SK-N-SH (cell line): Measurements from ENCODE around the gene RRBP1. TPM values are rescaled to one million over a fixed set of nuclear protein-coding genes. Genes with fewer than 3 reads are reported as not detected.

ENCODE experiments used
- CTCF ChIA-PET: fragments of 300-600, 350-600 bp; formaldehyde crosslinking; extraction: SDS; loops from one replicate; lab custom pipeline; 2021; lab: Yijun Ruan, JAX
- POLR2A ChIA-PET: fragments of 350-600 bp; sonication (Branson Sonifier 250); formaldehyde crosslinking; extraction: SDS; loops from one replicate; lab custom pipeline; 2020; ENCODE audit warnings: antibody characterized with exemption, inconsistent platforms; lab: Yijun Ruan, JAX
- DNase-seq: peaks from one replicate; pipeline ENCODE4 v3.0.0; 2012
- H2AFZ ChIP-seq: fragments of 200-600 bp; sonication (generic); 2 replicates; pipeline ENCODE4 v1.8.1; 2016; ENCODE audit warnings: antibody characterized with exemption, mild to moderate bottlenecking, low read depth
- H3F3A ChIP-seq: fragments of 200-600 bp; sonication (generic); replicated peaks from 2 replicates; pipeline ENCODE3; 2016; ENCODE audit warnings: antibody characterized with exemption, mild to moderate bottlenecking; ENCODE audit not compliant: insufficient read depth
- H3K27ac ChIP-seq, 2 experiments: fragments of 200-500 bp in 1 of 2; fragments of 200-600 bp in 1 of 2; sonication (Bioruptor generic) in 1 of 2; sonication (generic), shearing (Covaris generic) in 1 of 2; 2 replicates each; pipeline versions ENCODE4 v1.5.1 to v1.6.1; 2014 to 2016; ENCODE audit warnings: low read depth in 2 of 2, inconsistent platforms in 1 of 2, low read length in 1 of 2, mild to moderate bottlenecking in 1 of 2, mixed read lengths in 1 of 2
- H3K27me3 ChIP-seq: fragments of 200-600 bp; sonication (generic), shearing (Covaris generic); 2 replicates; pipeline ENCODE4 v1.6.1; 2016; ENCODE audit warnings: mixed run types; ENCODE audit not compliant: insufficient read depth
- H3K36me3 ChIP-seq, 2 experiments: fragments of 200-500 bp in 1 of 2; fragments of 200-600 bp in 1 of 2; sonication (Bioruptor generic) in 1 of 2; sonication (generic) in 1 of 2; replicated peaks in 1 of 2; 2 replicates each; pipeline versions ENCODE3 to v1.5.1; 2014 to 2016; ENCODE audit warnings: low read length in 1 of 2, mild to moderate bottlenecking in 1 of 2; ENCODE audit not compliant: insufficient read depth in 2 of 2, control insufficient read depth in 1 of 2
- H3K4me1 ChIP-seq, 2 experiments: fragments of 200-500 bp in 1 of 2; fragments of 200-600 bp in 1 of 2; sonication (Bioruptor generic) in 1 of 2; sonication (generic), shearing (Covaris generic) in 1 of 2; 2 replicates each; pipeline versions ENCODE4 v1.5.1 to v1.6.1; 2014 to 2016; ENCODE audit warnings: low read depth in 1 of 2, low read length in 1 of 2, mixed run types in 1 of 2; ENCODE audit not compliant: insufficient read depth in 2 of 2, control insufficient read depth in 1 of 2
- H3K4me2 ChIP-seq: fragments of 200-600 bp; sonication (generic), shearing (Covaris generic); 2 replicates; pipeline ENCODE4 v1.6.1; 2017; ENCODE audit warnings: mixed run types
- H3K4me3 ChIP-seq, 2 experiments: fragments of 200-500 bp in 1 of 2; fragments of 200-600 bp in 1 of 2; sonication (Bioruptor generic) in 1 of 2; sonication (generic), shearing (Covaris generic) in 1 of 2; 2 replicates each; pipeline versions ENCODE4 v1.5.1 to v1.8.1; 2014 to 2016; ENCODE audit warnings: low read depth in 2 of 2, inconsistent platforms in 1 of 2, low read length in 1 of 2, mild to moderate bottlenecking in 1 of 2, mixed read lengths in 1 of 2, moderate library complexity in 1 of 2
- H3K79me2 ChIP-seq: fragments of 200-600 bp; sonication (generic); 2 replicates; pipeline ENCODE4 v1.8.1; 2017; ENCODE audit warnings: mild to moderate bottlenecking; ENCODE audit not compliant: insufficient read depth
- H3K9ac ChIP-seq: fragments of 200-600 bp; sonication (generic); 2 replicates; pipeline ENCODE4 v1.6.1; 2017; ENCODE audit warnings: mixed run types
- H3K9me2 ChIP-seq: fragments of 200-600 bp; sonication (generic); 2 replicates; pipeline ENCODE4 v1.6.1; 2017; ENCODE audit warnings: mixed run types
- H3K9me3 ChIP-seq: fragments of 200-600 bp; sonication (generic); 2 replicates; pipeline ENCODE4 v1.6.1; 2017; ENCODE audit warnings: mixed run types, mild to moderate bottlenecking, moderate library complexity
- H4K20me1 ChIP-seq: fragments of 200-600 bp; sonication (generic); 2 replicates; pipeline ENCODE4 v1.6.1; 2017; ENCODE audit warnings: mild to moderate bottlenecking, mixed run types; ENCODE audit not compliant: insufficient read depth
- CHD2 ChIP-seq: fragments of 150-350 bp; IDR thresholded peaks from 2 replicates; pipeline ENCODE4 v1.6.1; 2018; ENCODE audit warnings: low read length; ENCODE audit not compliant: partially characterized antibody
- ELF1 ChIP-seq: IDR thresholded peaks from 2 replicates; pipeline ENCODE4 v1.4.0; 2012
- FOXJ3 ChIP-seq: sonication (generic); formaldehyde crosslinking; IDR thresholded peaks from 2 replicates; pipeline ENCODE4 v1.5.1; 2020; ENCODE audit warnings: mild to moderate bottlenecking, missing genetic modification reagents
- FOXM1 ChIP-seq: IDR thresholded peaks from 2 replicates; pipeline ENCODE4 v1.4.0; 2012; ENCODE audit warnings: low read depth, mild to moderate bottlenecking
- GATA2 ChIP-seq: sonication (generic); formaldehyde crosslinking; IDR thresholded peaks from 2 replicates; pipeline ENCODE4 v1.5.0; 2020; ENCODE audit warnings: mild to moderate bottlenecking, missing genetic modification reagents
- MXI1 ChIP-seq: IDR thresholded peaks from 2 replicates; pipeline ENCODE4 v1.6.1; 2012; ENCODE audit warnings: mild to moderate bottlenecking, low read depth, low read length, improper control_type of control experiment
- NRF1 ChIP-seq: IDR thresholded peaks from 2 replicates; pipeline ENCODE4 v1.6.1; 2012; ENCODE audit warnings: low read depth, mild to moderate bottlenecking, low read length
- RAD21 ChIP-seq: IDR thresholded peaks from 2 replicates; pipeline ENCODE4 v1.6.1; 2012; ENCODE audit warnings: mild to moderate bottlenecking, low read length
- RCOR1 ChIP-seq: fragments of 150-350 bp; IDR thresholded peaks from 2 replicates; pipeline ENCODE4 v1.6.1; 2017; ENCODE audit warnings: antibody characterized with exemption, low read length
- SIN3A ChIP-seq: IDR thresholded peaks from 2 replicates; pipeline ENCODE4 v1.6.1; 2012; ENCODE audit warnings: low read depth, mild to moderate bottlenecking, low read length, moderate library complexity, borderline replicate concordance
- SMC3 ChIP-seq: IDR thresholded peaks from 2 replicates; pipeline ENCODE4 v1.6.1; 2012; ENCODE audit warnings: low read depth, low read length, improper control_type of control experiment
- TAF1 ChIP-seq: IDR thresholded peaks from 2 replicates; pipeline ENCODE4 v1.6.1; 2012; ENCODE audit warnings: low read depth, mild to moderate bottlenecking, low read length, moderate library complexity, borderline replicate concordance
- TEAD4 ChIP-seq: IDR thresholded peaks from 2 replicates; pipeline ENCODE4 v1.4.0; 2012; ENCODE audit warnings: mild to moderate bottlenecking, borderline replicate concordance; ENCODE audit not compliant: insufficient read depth
- YY1 ChIP-seq: IDR thresholded peaks from 2 replicates; pipeline ENCODE4 v1.4.0; 2012; ENCODE audit warnings: low read depth, mild to moderate bottlenecking
- WGBS: methylation state at CpG from one replicate; pipeline ENCODE4 v1.1.6; 2017; ENCODE audit warnings: low lambda C conversion rate; 5-methylcytosine and 5-hydroxymethylcytosine counted together
- polyA plus RNA-seq, 3 experiments: library from polyadenylated mRNA; depleted of rRNA; stranded (reverse); fragments of >200 nt; gene quantifications; 2 replicates each; pipeline ENCODE4 v1.2.3, GENCODE V29; 2012
- TF ChIP-seq, protein P1 (sequence below): IDR thresholded peaks from 2 replicates; pipeline ENCODE4; 2012
- TF ChIP-seq, protein P2 (sequence below): IDR thresholded peaks from 2 replicates; pipeline ENCODE4 v1.4.0; 2012; ENCODE audit warnings: low read depth
- TF ChIP-seq, protein P3 (sequence below): fragments of 200-600 bp; sonication (generic); IDR thresholded peaks from 2 replicates; pipeline ENCODE4 v1.6.1; 2017; ENCODE audit warnings: antibody characterized with exemption, mild to moderate bottlenecking, moderate library complexity
- TF ChIP-seq, protein P4 (sequence below): fragments of 150-350 bp; IDR thresholded peaks from 2 replicates; pipeline ENCODE4 v1.6.1; 2016; ENCODE audit warnings: mild to moderate bottlenecking, low read depth, low read length
- TF ChIP-seq, protein P5 (sequence below): fragments of 150-350 bp; IDR thresholded peaks from 2 replicates; pipeline ENCODE4 v1.6.1; 2017; ENCODE audit warnings: antibody characterized with exemption, low read length, low read depth, borderline replicate concordance
- TF ChIP-seq, protein P6 (sequence below): IDR thresholded peaks from 2 replicates; pipeline ENCODE4 v1.4.0; 2012; ENCODE audit warnings: low read depth, borderline replicate concordance

The RRBP1 gene
- polyA plus RNA-seq, 1 of the 3 experiments (the other 2 are of a cell fraction), result 50.2 TPM

DNA sequence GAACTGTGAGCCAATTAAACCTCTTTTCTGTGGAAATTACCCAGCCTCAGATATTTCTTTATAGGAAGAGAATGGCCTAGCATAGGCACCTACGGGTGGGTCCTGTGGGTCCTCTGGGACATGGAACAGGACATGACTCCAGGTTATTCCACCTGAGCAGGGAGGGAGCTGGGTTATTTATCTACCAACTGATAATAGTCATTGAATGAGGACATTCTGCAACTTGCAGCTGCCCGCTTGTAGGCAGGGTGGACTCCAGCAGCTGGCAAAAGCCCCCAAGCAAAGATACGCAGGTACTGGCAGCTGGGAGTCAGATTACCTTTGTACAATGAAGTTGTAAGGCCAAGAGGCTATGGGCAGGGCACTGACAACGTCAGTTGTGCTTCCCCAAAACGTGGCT lies 16.3 kb upstream of the RRBP1 start (continued):
- TF ChIP-seq TAF1 (no peak), NRF1 (no peak), TEAD4 (no peak)

DNA sequence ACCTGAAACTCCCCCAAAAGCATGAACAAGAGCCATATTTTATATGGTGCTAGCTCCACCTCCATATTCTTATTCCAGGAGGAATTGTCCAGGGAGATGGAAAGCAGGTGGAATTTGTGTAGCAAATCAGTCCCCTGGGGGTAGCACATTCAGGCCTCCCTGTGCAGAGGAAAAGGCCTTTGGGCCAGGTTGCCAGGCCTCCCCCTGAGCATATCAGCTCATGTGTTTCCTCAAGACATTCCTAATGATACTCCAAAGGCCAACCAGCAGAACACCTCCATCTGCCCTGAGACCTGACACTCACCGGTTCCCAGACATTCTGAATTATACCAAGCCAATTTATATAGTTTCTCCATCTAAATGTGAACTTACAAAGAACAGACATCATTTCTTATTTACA lies 15.1 kb upstream of the RRBP1 start:
- ChIA-PET POLR2A (no interaction called here), CTCF (interaction anchor here (1.6 kb wide), 1 partner anchor 10 kb away, joined by 8 read pairs; no protein-coding TSS in a partner anchor)
- Histone ChIP-seq H3K9me3 (no peaks in the 10 kb centered on the region), H3K4me1 (no peaks in the 10 kb centered on the region), H3K4me2 (no peak overlapping the region), H3K9ac (no peak overlapping the region), H4K20me1 (no peaks in the 10 kb centered on the region), H3K79me2 (no peaks in the 10 kb centered on the region), H3K27me3 (peaks cover 7% of the 10 kb centered on the region; the same call in 1 of the 2 replicates), H3K27ac (no peak overlapping the region), H3F3A (no peaks in the 10 kb centered on the region), H2AFZ (no peak overlapping the region), H3K4me3 (no peak overlapping the region), H3K36me3 (no peaks in the 10 kb centered on the region), H3K9me2 (no peaks in the 10 kb centered on the region)
- 44% methylated on average over 1 of the region's 1 CpG for WGBS
- TF ChIP-seq SIN3A (no peak), RCOR1 (no peak)
- no peak for DNase-seq

DNA sequence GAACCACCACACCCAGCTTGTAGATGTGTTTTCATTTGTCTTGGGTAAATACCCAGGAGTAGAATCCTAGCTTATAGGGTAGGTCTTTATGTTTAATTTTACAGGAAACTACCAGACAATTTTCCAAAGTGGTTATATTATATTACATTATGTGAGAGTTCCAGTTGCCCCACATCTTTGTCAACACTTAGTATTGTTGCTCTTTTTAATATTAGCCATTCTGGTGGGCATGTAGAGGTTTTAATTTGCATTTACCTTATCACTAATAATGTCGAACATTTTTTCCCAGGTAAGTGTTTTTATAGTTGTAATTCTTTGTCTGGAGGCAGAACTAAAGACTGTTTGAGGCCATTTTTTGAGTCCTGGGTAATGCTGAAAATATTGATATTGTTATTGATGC lies 14.2 kb upstream of the RRBP1 start:
- H2AFZ ChIP-seq, result no peak overlapping the region
- CTCF ChIA-PET, result no interaction called here
- no peaks in the 10 kb centered on the region for H3K9me3 ChIP-seq
- no peak overlapping the region for H3K4me2 ChIP-seq
- H3K4me1 ChIP-seq, result no peaks in the 10 kb centered on the region
- no peaks in the 10 kb centered on the region for H3K9me2 ChIP-seq
- H3K79me2 ChIP-seq, result no peaks in the 10 kb centered on the region
- POLR2A ChIA-PET, result no interaction called here
- H3K36me3 ChIP-seq, result no peaks in the 10 kb centered on the region
- DNase-seq, result no peak
- no peak overlapping the region for H3K27ac ChIP-seq
- peaks cover 7% of the 10 kb centered on the region; the same call in 1 of the 2 replicates for H3K27me3 ChIP-seq
- H4K20me1 ChIP-seq, result no peaks in the 10 kb centered on the region
- H3F3A ChIP-seq, result no peaks in the 10 kb centered on the region
- no peak overlapping the region for H3K4me3 ChIP-seq
- H3K9ac ChIP-seq, result no peak overlapping the region
- 0% methylated on average over 1 of the region's 1 CpG for WGBS
- TF ChIP-seq SMC3 (no peak), GATA2 (CRISPR knock-in tag) (no peak), NRF1 (no peak), MXI1 (no peak), RAD21 (no peak), TEAD4 (no peak), FOXJ3 (CRISPR knock-in tag) (no peak), CHD2 (no peak), ELF1 (no peak), FOXM1 (no peak), YY1 (no peak)
- TF ChIP-seq, protein P1, sequence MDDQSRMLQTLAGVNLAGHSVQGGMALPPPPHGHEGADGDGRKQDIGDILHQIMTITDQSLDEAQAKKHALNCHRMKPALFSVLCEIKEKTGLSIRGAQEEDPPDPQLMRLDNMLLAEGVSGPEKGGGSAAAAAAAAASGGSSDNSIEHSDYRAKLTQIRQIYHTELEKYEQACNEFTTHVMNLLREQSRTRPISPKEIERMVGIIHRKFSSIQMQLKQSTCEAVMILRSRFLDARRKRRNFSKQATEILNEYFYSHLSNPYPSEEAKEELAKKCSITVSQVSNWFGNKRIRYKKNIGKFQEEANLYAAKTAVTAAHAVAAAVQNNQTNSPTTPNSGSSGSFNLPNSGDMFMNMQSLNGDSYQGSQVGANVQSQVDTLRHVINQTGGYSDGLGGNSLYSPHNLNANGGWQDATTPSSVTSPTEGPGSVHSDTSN, result no peak
- TF ChIP-seq, protein P2, sequence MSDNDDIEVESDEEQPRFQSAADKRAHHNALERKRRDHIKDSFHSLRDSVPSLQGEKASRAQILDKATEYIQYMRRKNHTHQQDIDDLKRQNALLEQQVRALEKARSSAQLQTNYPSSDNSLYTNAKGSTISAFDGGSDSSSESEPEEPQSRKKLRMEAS, result no peak
- TF ChIP-seq, protein P3, sequence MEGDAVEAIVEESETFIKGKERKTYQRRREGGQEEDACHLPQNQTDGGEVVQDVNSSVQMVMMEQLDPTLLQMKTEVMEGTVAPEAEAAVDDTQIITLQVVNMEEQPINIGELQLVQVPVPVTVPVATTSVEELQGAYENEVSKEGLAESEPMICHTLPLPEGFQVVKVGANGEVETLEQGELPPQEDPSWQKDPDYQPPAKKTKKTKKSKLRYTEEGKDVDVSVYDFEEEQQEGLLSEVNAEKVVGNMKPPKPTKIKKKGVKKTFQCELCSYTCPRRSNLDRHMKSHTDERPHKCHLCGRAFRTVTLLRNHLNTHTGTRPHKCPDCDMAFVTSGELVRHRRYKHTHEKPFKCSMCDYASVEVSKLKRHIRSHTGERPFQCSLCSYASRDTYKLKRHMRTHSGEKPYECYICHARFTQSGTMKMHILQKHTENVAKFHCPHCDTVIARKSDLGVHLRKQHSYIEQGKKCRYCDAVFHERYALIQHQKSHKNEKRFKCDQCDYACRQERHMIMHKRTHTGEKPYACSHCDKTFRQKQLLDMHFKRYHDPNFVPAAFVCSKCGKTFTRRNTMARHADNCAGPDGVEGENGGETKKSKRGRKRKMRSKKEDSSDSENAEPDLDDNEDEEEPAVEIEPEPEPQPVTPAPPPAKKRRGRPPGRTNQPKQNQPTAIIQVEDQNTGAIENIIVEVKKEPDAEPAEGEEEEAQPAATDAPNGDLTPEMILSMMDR, result no peak
- TF ChIP-seq, protein P4, sequence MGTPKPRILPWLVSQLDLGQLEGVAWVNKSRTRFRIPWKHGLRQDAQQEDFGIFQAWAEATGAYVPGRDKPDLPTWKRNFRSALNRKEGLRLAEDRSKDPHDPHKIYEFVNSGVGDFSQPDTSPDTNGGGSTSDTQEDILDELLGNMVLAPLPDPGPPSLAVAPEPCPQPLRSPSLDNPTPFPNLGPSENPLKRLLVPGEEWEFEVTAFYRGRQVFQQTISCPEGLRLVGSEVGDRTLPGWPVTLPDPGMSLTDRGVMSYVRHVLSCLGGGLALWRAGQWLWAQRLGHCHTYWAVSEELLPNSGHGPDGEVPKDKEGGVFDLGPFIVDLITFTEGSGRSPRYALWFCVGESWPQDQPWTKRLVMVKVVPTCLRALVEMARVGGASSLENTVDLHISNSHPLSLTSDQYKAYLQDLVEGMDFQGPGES, result no peak
- TF ChIP-seq, protein P5, sequence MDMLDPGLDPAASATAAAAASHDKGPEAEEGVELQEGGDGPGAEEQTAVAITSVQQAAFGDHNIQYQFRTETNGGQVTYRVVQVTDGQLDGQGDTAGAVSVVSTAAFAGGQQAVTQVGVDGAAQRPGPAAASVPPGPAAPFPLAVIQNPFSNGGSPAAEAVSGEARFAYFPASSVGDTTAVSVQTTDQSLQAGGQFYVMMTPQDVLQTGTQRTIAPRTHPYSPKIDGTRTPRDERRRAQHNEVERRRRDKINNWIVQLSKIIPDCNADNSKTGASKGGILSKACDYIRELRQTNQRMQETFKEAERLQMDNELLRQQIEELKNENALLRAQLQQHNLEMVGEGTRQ, result no peak
- TF ChIP-seq, protein P6, sequence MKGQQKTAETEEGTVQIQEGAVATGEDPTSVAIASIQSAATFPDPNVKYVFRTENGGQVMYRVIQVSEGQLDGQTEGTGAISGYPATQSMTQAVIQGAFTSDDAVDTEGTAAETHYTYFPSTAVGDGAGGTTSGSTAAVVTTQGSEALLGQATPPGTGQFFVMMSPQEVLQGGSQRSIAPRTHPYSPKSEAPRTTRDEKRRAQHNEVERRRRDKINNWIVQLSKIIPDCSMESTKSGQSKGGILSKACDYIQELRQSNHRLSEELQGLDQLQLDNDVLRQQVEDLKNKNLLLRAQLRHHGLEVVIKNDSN, result no peak
